GM23338 (cell line): ENCODE data around the gene SLC30A7. TPM values are rescaled to one million over a fixed set of nuclear protein-coding genes. Genes with fewer than 3 reads are reported as not detected.

Experiments
- ATAC-seq: fragments of 200-7000 bp; cut with Tn5 transposase; 3 replicates; pipeline ENCODE4 v1.9.1; 2020
- DNase-seq: peaks from one replicate; pipeline ENCODE4 v3.0.0-alpha.2; 2015; ENCODE audit warnings: low spot score
- H2AFZ ChIP-seq: fragments of 200-600 bp; sonication (generic); 2 replicates; pipeline ENCODE4 v1.8.0; 2016; ENCODE audit warnings: antibody characterized with exemption, mild to moderate bottlenecking, moderate library complexity
- H3F3A ChIP-seq: fragments of 200-600 bp; sonication (generic); replicated peaks from 2 replicates; pipeline ENCODE4 v1.8.0; 2017; ENCODE audit warnings: antibody characterized with exemption, mixed run types, low read depth
- H3K27ac ChIP-seq: fragments of 200-600 bp; sonication (generic); 2 replicates; pipeline ENCODE4 v1.6.1; 2016; ENCODE audit warnings: low read depth
- H3K27me3 ChIP-seq: fragments of 200-600 bp; sonication (generic); 2 replicates; pipeline ENCODE4 v1.8.0; 2016; ENCODE audit warnings: mild to moderate bottlenecking, mixed run types, moderate library complexity; ENCODE audit not compliant: insufficient read depth
- H3K36me3 ChIP-seq: fragments of 200-600 bp; sonication (generic); 2 replicates; pipeline ENCODE4 v1.8.0; 2016; ENCODE audit warnings: mild to moderate bottlenecking; ENCODE audit not compliant: insufficient read depth
- H3K4me1 ChIP-seq: fragments of 200-600 bp; sonication (generic); 2 replicates; pipeline ENCODE4 v1.8.0; 2016; ENCODE audit warnings: mild to moderate bottlenecking, moderate library complexity; ENCODE audit not compliant: insufficient read depth
- H3K4me2 ChIP-seq: fragments of 200-600 bp; sonication (generic); 2 replicates; pipeline ENCODE4 v1.7.1; 2017; ENCODE audit warnings: mixed run types
- H3K4me3 ChIP-seq: fragments of 200-600 bp; sonication (generic); 2 replicates; pipeline ENCODE4 v1.6.1; 2016; ENCODE audit warnings: mixed run types
- H3K79me2 ChIP-seq: fragments of 200-600 bp; sonication (generic); replicated peaks from 2 replicates; pipeline ENCODE4 v1.8.0; 2017; ENCODE audit warnings: mild to moderate bottlenecking; ENCODE audit not compliant: insufficient read depth
- H3K9me2 ChIP-seq: fragments of 200-600 bp; sonication (generic); 2 replicates; pipeline ENCODE4 v1.8.0; 2017; ENCODE audit not compliant: insufficient read depth
- H4K20me1 ChIP-seq: fragments of 200-600 bp; sonication (generic); replicated peaks from 2 replicates; pipeline ENCODE4 v1.8.0; 2017; ENCODE audit warnings: mild to moderate bottlenecking; ENCODE audit not compliant: insufficient read depth
- H3K27ac Mint-ChIP-seq: 2 replicates; pipeline ENCODE4 v1.8.0; 2020; ENCODE audit warnings: inconsistent platforms, mild to moderate bottlenecking, moderate library complexity, mixed read lengths
- H3K27me3 Mint-ChIP-seq: 3 replicates; pipeline ENCODE4 v1.8.0; 2022; ENCODE audit warnings: low read depth, mild to moderate bottlenecking, moderate library complexity, mixed read lengths, inconsistent platforms; ENCODE audit not compliant: insufficient read depth, poor library complexity
- H3K36me3 Mint-ChIP-seq: 3 replicates; pipeline ENCODE4 v1.8.0; 2021; ENCODE audit warnings: low read depth, mild to moderate bottlenecking, inconsistent platforms, moderate library complexity, mixed read lengths
- H3K4me1 Mint-ChIP-seq: 3 replicates; pipeline ENCODE4 v1.8.0; 2020; ENCODE audit warnings: mild to moderate bottlenecking, inconsistent platforms, mixed read lengths
- H3K4me3 Mint-ChIP-seq: 3 replicates; pipeline ENCODE4 v1.8.0; 2021; ENCODE audit warnings: moderate library complexity, mild to moderate bottlenecking, inconsistent platforms, mixed read lengths
- H3K9me3 Mint-ChIP-seq: 3 replicates; pipeline ENCODE4 v1.8.0; 2020; ENCODE audit warnings: moderate library complexity, mild to moderate bottlenecking, inconsistent platforms, mixed read lengths
- EZH2phosphoT487 ChIP-seq: fragments of 200-600 bp; sonication (generic); IDR thresholded peaks from one replicate; pipeline ENCODE4 v1.8.1; 2018; ENCODE audit warnings: antibody characterized with exemption; ENCODE audit not compliant: unreplicated experiment
- JUNB ChIP-seq: IDR thresholded peaks from one replicate; pipeline ENCODE4 v1.6.1; 2016; ENCODE audit warnings: antibody characterized with exemption; ENCODE audit not compliant: unreplicated experiment
- NANOG ChIP-seq: IDR thresholded peaks from 2 replicates; pipeline ENCODE4 v1.6.1; 2016; ENCODE audit warnings: antibody characterized with exemption, borderline replicate concordance
- REST ChIP-seq: IDR thresholded peaks from one replicate; pipeline ENCODE4 v1.6.1; 2018; ENCODE audit warnings: antibody characterized with exemption; ENCODE audit not compliant: unreplicated experiment
- STAT1 ChIP-seq: IDR thresholded peaks from one replicate; pipeline ENCODE4 v1.6.1; 2016; ENCODE audit warnings: antibody characterized with exemption; ENCODE audit not compliant: unreplicated experiment
- ZNF114 ChIP-seq: fragments of 250-450 bp; sonication (Bioruptor Pico); IDR thresholded peaks from 2 replicates; pipeline ENCODE4 v1.5.0; 2020; ENCODE audit warnings: mild to moderate bottlenecking, moderate library complexity
- ZNF331 ChIP-seq: fragments of 250-450 bp; sonication (Bioruptor Pico); IDR thresholded peaks from 2 replicates; pipeline ENCODE4 v1.5.0; 2020; ENCODE audit warnings: low read depth, mild to moderate bottlenecking, moderate library complexity
- polyA plus RNA-seq: library from polyadenylated mRNA; unstranded; fragments of >200 nt; fragmentation: Nextera tagmentation; extraction: Ambion mirVana; gene quantifications from 2 replicates; pipeline ENCODE4 v1.2.1, GENCODE V29; 2016
- total RNA-seq: library from RNA; depleted of rRNA; stranded (reverse); fragments of >200 nt; shearing (Covaris generic); gene quantifications from 2 replicates; pipeline ENCODE4 v1.2.3, GENCODE V29; 2014
- TF ChIP-seq, protein P1 (sequence below): fragments of 250-450 bp; sonication (Bioruptor Pico); IDR thresholded peaks from 2 replicates; pipeline ENCODE4 v1.5.0; 2020; ENCODE audit warnings: mild to moderate bottlenecking, moderate library complexity
- TF ChIP-seq, protein P2 (sequence below): IDR thresholded peaks from 2 replicates; pipeline ENCODE4 v1.6.1; 2016; ENCODE audit warnings: antibody characterized with exemption

Gene SLC30A7
- total and polyA plus RNA-seq, 2 experiments from 2014 or later = 9.8 to 25.1 TPM

DNA sequence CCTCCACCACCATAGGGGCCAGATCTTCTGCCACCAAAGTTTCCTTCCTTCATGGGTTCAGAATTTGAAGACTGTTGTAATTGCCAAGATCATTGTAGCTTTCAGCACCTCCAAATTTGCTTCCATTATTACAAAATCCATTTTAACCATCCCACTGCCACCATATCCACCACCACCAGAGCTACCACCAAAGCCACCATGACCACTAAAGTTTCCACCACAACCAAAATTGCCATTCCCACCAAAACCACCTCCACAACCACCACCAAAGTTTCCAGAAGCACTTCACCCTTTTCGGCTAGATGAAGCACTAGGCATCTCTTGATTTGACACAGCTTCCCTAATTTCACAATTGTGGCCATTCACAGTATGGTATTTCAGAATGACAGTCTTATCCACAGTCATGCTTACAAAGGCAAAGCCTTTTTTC, 45.2 kb downstream of the SLC30A7 start (continued):
- TF ChIP-seq, protein P1, sequence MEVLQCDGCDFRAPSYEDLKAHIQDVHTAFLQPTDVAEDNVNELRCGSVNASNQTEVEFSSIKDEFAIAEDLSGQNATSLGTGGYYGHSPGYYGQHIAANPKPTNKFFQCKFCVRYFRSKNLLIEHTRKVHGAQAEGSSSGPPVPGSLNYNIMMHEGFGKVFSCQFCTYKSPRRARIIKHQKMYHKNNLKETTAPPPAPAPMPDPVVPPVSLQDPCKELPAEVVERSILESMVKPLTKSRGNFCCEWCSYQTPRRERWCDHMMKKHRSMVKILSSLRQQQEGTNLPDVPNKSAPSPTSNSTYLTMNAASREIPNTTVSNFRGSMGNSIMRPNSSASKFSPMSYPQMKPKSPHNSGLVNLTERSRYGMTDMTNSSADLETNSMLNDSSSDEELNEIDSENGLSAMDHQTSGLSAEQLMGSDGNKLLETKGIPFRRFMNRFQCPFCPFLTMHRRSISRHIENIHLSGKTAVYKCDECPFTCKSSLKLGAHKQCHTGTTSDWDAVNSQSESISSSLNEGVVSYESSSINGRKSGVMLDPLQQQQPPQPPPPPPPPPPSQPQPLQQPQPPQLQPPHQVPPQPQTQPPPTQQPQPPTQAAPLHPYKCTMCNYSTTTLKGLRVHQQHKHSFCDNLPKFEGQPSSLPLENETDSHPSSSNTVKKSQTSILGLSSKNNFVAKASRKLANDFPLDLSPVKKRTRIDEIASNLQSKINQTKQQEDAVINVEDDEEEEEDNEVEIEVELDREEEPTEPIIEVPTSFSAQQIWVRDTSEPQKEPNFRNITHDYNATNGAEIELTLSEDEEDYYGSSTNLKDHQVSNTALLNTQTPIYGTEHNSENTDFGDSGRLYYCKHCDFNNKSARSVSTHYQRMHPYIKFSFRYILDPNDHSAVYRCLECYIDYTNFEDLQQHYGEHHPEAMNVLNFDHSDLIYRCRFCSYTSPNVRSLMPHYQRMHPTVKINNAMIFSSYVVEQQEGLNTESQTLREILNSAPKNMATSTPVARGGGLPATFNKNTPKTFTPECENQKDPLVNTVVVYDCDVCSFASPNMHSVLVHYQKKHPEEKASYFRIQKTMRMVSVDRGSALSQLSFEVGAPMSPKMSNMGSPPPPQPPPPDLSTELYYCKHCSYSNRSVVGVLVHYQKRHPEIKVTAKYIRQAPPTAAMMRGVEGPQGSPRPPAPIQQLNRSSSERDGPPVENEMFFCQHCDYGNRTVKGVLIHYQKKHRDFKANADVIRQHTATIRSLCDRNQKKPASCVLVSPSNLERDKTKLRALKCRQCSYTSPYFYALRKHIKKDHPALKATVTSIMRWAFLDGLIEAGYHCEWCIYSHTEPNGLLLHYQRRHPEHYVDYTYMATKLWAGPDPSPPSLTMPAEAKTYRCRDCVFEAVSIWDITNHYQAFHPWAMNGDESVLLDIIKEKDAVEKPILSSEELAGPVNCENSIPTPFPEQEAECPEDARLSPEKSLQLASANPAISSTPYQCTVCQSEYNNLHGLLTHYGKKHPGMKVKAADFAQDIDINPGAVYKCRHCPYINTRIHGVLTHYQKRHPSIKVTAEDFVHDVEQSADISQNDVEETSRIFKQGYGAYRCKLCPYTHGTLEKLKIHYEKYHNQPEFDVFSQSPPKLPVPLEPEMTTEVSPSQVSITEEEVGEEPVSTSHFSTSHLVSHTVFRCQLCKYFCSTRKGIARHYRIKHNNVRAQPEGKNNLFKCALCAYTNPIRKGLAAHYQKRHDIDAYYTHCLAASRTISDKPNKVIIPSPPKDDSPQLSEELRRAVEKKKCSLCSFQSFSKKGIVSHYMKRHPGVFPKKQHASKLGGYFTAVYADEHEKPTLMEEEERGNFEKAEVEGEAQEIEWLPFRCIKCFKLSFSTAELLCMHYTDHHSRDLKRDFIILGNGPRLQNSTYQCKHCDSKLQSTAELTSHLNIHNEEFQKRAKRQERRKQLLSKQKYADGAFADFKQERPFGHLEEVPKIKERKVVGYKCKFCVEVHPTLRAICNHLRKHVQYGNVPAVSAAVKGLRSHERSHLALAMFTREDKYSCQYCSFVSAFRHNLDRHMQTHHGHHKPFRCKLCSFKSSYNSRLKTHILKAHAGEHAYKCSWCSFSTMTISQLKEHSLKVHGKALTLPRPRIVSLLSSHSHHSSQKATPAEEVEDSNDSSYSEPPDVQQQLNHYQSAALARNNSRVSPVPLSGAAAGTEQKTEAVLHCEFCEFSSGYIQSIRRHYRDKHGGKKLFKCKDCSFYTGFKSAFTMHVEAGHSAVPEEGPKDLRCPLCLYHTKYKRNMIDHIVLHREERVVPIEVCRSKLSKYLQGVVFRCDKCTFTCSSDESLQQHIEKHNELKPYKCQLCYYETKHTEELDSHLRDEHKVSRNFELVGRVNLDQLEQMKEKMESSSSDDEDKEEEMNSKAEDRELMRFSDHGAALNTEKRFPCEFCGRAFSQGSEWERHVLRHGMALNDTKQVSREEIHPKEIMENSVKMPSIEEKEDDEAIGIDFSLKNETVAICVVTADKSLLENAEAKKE (CRISPR knock-in tag) = no peak
- TF ChIP-seq EZH2phosphoT487 = no peak

DNA sequence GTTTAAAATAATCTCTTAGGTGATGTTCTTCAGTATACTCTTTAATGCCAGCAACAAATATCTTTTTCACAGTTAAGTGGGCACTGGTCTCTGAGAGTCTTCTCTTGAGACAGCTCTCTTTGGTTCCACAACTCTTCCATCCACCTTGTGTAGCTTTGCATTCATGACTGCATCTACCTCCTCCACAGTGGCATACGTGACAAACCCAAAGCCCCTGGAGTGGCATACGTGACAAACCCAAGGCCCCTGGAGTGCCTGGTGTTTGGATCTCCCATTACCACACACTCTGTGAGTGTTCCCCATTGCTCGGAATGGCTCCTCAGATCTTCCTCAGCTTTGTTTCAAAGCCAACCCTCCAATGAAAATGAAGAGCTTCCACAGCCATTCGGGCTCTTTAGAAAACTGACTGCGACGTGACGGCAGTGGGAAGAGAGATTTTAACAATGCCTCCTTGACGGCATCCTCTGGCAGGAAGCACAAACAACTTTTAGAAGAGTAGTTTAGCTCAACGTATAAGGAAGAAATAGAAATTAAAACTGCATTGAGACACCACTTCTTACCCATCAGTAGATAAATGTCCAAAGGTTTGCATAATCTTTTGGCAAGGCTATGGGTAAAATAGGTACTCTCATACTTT, 45.8 kb downstream of the SLC30A7 start:
- H3F3A ChIP-seq = no peaks in the 10 kb centered on the region
- Mint-ChIP-seq H3K4me3 (no peak overlapping the region), H3K4me1 (no peaks in the 10 kb centered on the region), H3K27me3 (no peaks in the 10 kb centered on the region), H3K9me3 (no peaks in the 10 kb centered on the region), H3K36me3 (peaks cover 58% of the 10 kb centered on the region), H3K27ac (no peak overlapping the region)
- H3K9me2 ChIP-seq = no peaks in the 10 kb centered on the region
- no peak for DNase-seq
- H3K27ac ChIP-seq = no peak overlapping the region; the same call in 1 of the 2 replicates
- H4K20me1 ChIP-seq = 0 out of 2 replicates have a peak, but pooled peaks cover 3% of the 10 kb centered on the region
- peaks cover 23% of the 10 kb centered on the region for H3K79me2 ChIP-seq
- no peaks in the 10 kb centered on the region for H3K4me1 ChIP-seq
- H3K36me3 ChIP-seq = no peaks in the 10 kb centered on the region
- no peak overlapping the region for H3K4me3 ChIP-seq
- no peak for ATAC-seq
- no peak overlapping the region for H3K4me2 ChIP-seq
- no peaks in the 10 kb centered on the region for H3K27me3 ChIP-seq
- H2AFZ ChIP-seq = no peak overlapping the region
- no peak for TF ChIP-seq JUNB
- no peak for TF ChIP-seq NANOG
- TF ChIP-seq REST = no peak
- no peak for TF ChIP-seq ZNF331 (CRISPR knock-in tag)
- TF ChIP-seq EZH2phosphoT487 = no peak
- TF ChIP-seq, protein P2, sequence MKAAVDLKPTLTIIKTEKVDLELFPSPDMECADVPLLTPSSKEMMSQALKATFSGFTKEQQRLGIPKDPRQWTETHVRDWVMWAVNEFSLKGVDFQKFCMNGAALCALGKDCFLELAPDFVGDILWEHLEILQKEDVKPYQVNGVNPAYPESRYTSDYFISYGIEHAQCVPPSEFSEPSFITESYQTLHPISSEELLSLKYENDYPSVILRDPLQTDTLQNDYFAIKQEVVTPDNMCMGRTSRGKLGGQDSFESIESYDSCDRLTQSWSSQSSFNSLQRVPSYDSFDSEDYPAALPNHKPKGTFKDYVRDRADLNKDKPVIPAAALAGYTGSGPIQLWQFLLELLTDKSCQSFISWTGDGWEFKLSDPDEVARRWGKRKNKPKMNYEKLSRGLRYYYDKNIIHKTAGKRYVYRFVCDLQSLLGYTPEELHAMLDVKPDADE = no peak
- no peak for TF ChIP-seq ZNF114 (CRISPR knock-in tag)
- TF ChIP-seq STAT1 = no peak
